ENCODE measurements around the gene LSP1.

LSP1 gene

GRCh38 chr11:1826552-1827094 is 26.3 kb upstream of the LSP1 start:
- TF ChIP-seq CTCF (IDR thresholded peaks at IDR 0.05; ENCODE audit: low read depth, low read length): peak; percentile 58

GRCh38 chr11:1827095-1827813 is 25.6 kb upstream of the LSP1 start:
- no peaks in the 10 kb centered on the region for H3K36me3 ChIP-seq
- no peak for TF ChIP-seq CTCF (IDR thresholded peaks at IDR 0.05; ENCODE audit: low read depth, low read length)
- H3K27ac ChIP-seq: no peak overlapping the region
- no peak for DNase-seq
- no peak overlapping the region for H3K4me3 ChIP-seq (ENCODE audit: low read depth, low read length)
- H3K9me3 ChIP-seq (ENCODE audit: severe bottlenecking): no peaks in the 10 kb centered on the region
- peaks cover 100% of the 10 kb centered on the region for H3K27me3 ChIP-seq (ENCODE audit: insufficient read depth, low read depth, severe bottlenecking)

More at GRCh38 chr11:1826552-1827094, 26.3 kb upstream of the LSP1 start:
- Histone ChIP-seq H3K9me3 (ENCODE audit: severe bottlenecking) (no peaks in the 10 kb centered on the region), H3K27ac (no peak overlapping the region), H3K27me3 (ENCODE audit: insufficient read depth, low read depth, severe bottlenecking) (peaks cover 100% of the 10 kb centered on the region), H3K36me3 (no peaks in the 10 kb centered on the region), H3K4me3 (ENCODE audit: low read depth, low read length) (no peak overlapping the region)
- DNase-seq: peak; percentile 47

- H3K9me3 ChIP-seq (ENCODE audit: severe bottlenecking): no peaks in the 10 kb centered on the region
Observed at GRCh38 chr11:1827931-1828330, 25.0 kb upstream of the LSP1 start.

GRCh38 chr11:1828542-1828941 is 24.3 kb upstream of the LSP1 start:
- Histone ChIP-seq H3K27me3 (ENCODE audit: insufficient read depth, low read depth, severe bottlenecking) (peaks cover 100% of the 10 kb centered on the region), H3K27ac (no peak overlapping the region)
- TF ChIP-seq CTCF (IDR thresholded peaks at IDR 0.05; ENCODE audit: low read depth, low read length): no peak

More at GRCh38 chr11:1827931-1828330, 25.0 kb upstream of the LSP1 start:
- Histone ChIP-seq H3K27ac (no peak overlapping the region), H3K36me3 (no peaks in the 10 kb centered on the region), H3K27me3 (ENCODE audit: insufficient read depth, low read depth, severe bottlenecking) (peaks cover 100% of the 10 kb centered on the region), H3K4me3 (ENCODE audit: low read depth, low read length) (no peak overlapping the region)
- no peak for DNase-seq
- no peak for TF ChIP-seq CTCF (IDR thresholded peaks at IDR 0.05; ENCODE audit: low read depth, low read length)

GRCh38 chr11:1829039-1829820 is 23.7 kb upstream of the LSP1 start:
- H3K36me3 ChIP-seq: no peaks in the 10 kb centered on the region
- H3K9me3 ChIP-seq (ENCODE audit: severe bottlenecking): no peaks in the 10 kb centered on the region
- H3K27me3 ChIP-seq (ENCODE audit: insufficient read depth, low read depth, severe bottlenecking): peaks cover 100% of the 10 kb centered on the region
- H3K4me3 ChIP-seq (ENCODE audit: low read depth, low read length): no peak overlapping the region
- peak; percentile 3 for DNase-seq
- TF ChIP-seq CTCF (IDR thresholded peaks at IDR 0.05; ENCODE audit: low read depth, low read length): no peak
- H3K27ac ChIP-seq: no peak overlapping the region

More at GRCh38 chr11:1828542-1828941, 24.3 kb upstream of the LSP1 start:
- H3K4me3 ChIP-seq (ENCODE audit: low read depth, low read length): no peak overlapping the region
- no peaks in the 10 kb centered on the region for H3K36me3 ChIP-seq
- no peaks in the 10 kb centered on the region for H3K9me3 ChIP-seq (ENCODE audit: severe bottlenecking)
- DNase-seq: no peak
